Dendritic cell treated with granulocyte-macrophage colony-stimulating factor and Interleukin-4, amounts not matched to agents 40 ng/mL and 50 ng/mL, for 4 days (primary cell): ENCODE measurements around the gene DGKE.

Experiments
- H3K27ac Mint-ChIP-seq: one replicate; pipeline ENCODE4 v1.8.0; 2022; ENCODE audit warnings: mild to moderate bottlenecking, mixed read lengths
- H3K27me3 Mint-ChIP-seq: one replicate; pipeline ENCODE4 v1.8.0; 2022; ENCODE audit warnings: mild to moderate bottlenecking, mixed read lengths
- H3K36me3 Mint-ChIP-seq: one replicate; pipeline ENCODE4 v1.8.0; 2022; ENCODE audit warnings: low read depth, mixed read lengths
- H3K4me1 Mint-ChIP-seq: one replicate; pipeline ENCODE4 v1.8.0; 2022; ENCODE audit warnings: low read depth, mixed read lengths
- H3K4me3 Mint-ChIP-seq: one replicate; pipeline ENCODE4 v1.8.0; 2022; ENCODE audit warnings: mild to moderate bottlenecking, moderate library complexity, mixed read lengths
- H3K9me3 Mint-ChIP-seq: one replicate; pipeline ENCODE4 v1.8.0; 2022; ENCODE audit warnings: mixed read lengths
- intact Hi-C: fragments of 100-400 bp; cut with micrococcal nuclease; formaldehyde crosslinking; loops from one replicate; pipeline ENCODE4 v1.15.0; 2022

Gene DGKE

GRCh38 chr17:56893503-56893902, 59.6 kb downstream of the DGKE start:
- no peaks in the 10 kb centered on the region for H3K27me3 Mint-ChIP-seq
- peaks cover under 1% of the 10 kb centered on the region for H3K9me3 Mint-ChIP-seq
- H3K36me3 Mint-ChIP-seq, result peaks cover 99% of the 10 kb centered on the region
- no peak overlapping the region for H3K27ac Mint-ChIP-seq
- no peak overlapping the region for H3K4me3 Mint-ChIP-seq
- H3K4me1 Mint-ChIP-seq, result peaks cover 16% of the 10 kb centered on the region
- intact Hi-C loops, result loop anchor here (5.0 kb wide), 1 partner anchor 44 kb away; no protein-coding TSS in a partner anchor

- Mint-ChIP-seq H3K4me3 (no peak overlapping the region), H3K36me3 (peaks cover 98% of the 10 kb centered on the region), H3K27ac (no peak overlapping the region), H3K9me3 (no peaks in the 10 kb centered on the region), H3K27me3 (no peaks in the 10 kb centered on the region), H3K4me1 (peaks cover 16% of the 10 kb centered on the region)
- intact Hi-C loops, result loop anchor here (5.0 kb wide), 1 partner anchor 42 kb away; no protein-coding TSS in a partner anchor
Observed at GRCh38 chr17:56894859-56895455, 61.0 kb downstream of the DGKE start.

GRCh38 chr17:56896217-56896967, 62.4 kb downstream of the DGKE start:
- no peaks in the 10 kb centered on the region for H3K9me3 Mint-ChIP-seq
- intact Hi-C loops, result no loop called here
- H3K27ac Mint-ChIP-seq, result no peak overlapping the region
- H3K4me3 Mint-ChIP-seq, result no peak overlapping the region
- H3K27me3 Mint-ChIP-seq, result no peaks in the 10 kb centered on the region
- H3K4me1 Mint-ChIP-seq, result peaks cover 29% of the 10 kb centered on the region
- H3K36me3 Mint-ChIP-seq, result peaks cover 97% of the 10 kb centered on the region

GRCh38 chr17:56896968-56897359, 63.0 kb downstream of the DGKE start:
- H3K27ac Mint-ChIP-seq, result peak overlapping the region; percentile 36

GRCh38 chr17:56897646-56898424, 63.9 kb downstream of the DGKE start:
- peaks cover 25% of the 10 kb centered on the region for H3K4me1 Mint-ChIP-seq
- H3K27me3 Mint-ChIP-seq, result no peaks in the 10 kb centered on the region
- H3K4me3 Mint-ChIP-seq, result no peak overlapping the region
- H3K9me3 Mint-ChIP-seq, result no peaks in the 10 kb centered on the region
- intact Hi-C loops, result no loop called here
- peaks cover 97% of the 10 kb centered on the region for H3K36me3 Mint-ChIP-seq
- H3K27ac Mint-ChIP-seq, result peak overlapping the region; percentile 36

More at GRCh38 chr17:56896968-56897359, 63.0 kb downstream of the DGKE start:
- Mint-ChIP-seq H3K36me3 (peaks cover 97% of the 10 kb centered on the region), H3K4me3 (no peak overlapping the region), H3K9me3 (no peaks in the 10 kb centered on the region), H3K4me1 (peaks cover 33% of the 10 kb centered on the region), H3K27me3 (no peaks in the 10 kb centered on the region)
- intact Hi-C loops, result no loop called here

- intact Hi-C loops, result no loop called here
- H3K36me3 Mint-ChIP-seq, result peaks cover 97% of the 10 kb centered on the region
- peaks cover 1% of the 10 kb centered on the region for H3K9me3 Mint-ChIP-seq
- H3K4me3 Mint-ChIP-seq, result no peak overlapping the region
- no peaks in the 10 kb centered on the region for H3K27me3 Mint-ChIP-seq
- peaks cover 24% of the 10 kb centered on the region for H3K4me1 Mint-ChIP-seq
- H3K27ac Mint-ChIP-seq, result no peak overlapping the region
Observed at GRCh38 chr17:56898874-56899273, 64.9 kb downstream of the DGKE start.

GRCh38 chr17:56899403-56899802, 65.5 kb downstream of the DGKE start:
- Mint-ChIP-seq H3K9me3 (peaks cover 7% of the 10 kb centered on the region), H3K36me3 (peaks cover 97% of the 10 kb centered on the region), H3K4me1 (peaks cover 29% of the 10 kb centered on the region), H3K27me3 (no peaks in the 10 kb centered on the region), H3K27ac (no peak overlapping the region), H3K4me3 (no peak overlapping the region)
- intact Hi-C loops, result no loop called here

- no peak overlapping the region for H3K4me3 Mint-ChIP-seq
- peaks cover 7% of the 10 kb centered on the region for H3K9me3 Mint-ChIP-seq
- H3K27me3 Mint-ChIP-seq, result no peaks in the 10 kb centered on the region
- peaks cover 43% of the 10 kb centered on the region for H3K4me1 Mint-ChIP-seq
- H3K27ac Mint-ChIP-seq, result no peak overlapping the region
- intact Hi-C loops, result no loop called here
- H3K36me3 Mint-ChIP-seq, result peaks cover 95% of the 10 kb centered on the region
Observed at GRCh38 chr17:56902348-56902747, 68.4 kb downstream of the DGKE start.

- no peak overlapping the region for H3K27ac Mint-ChIP-seq
- peaks cover 51% of the 10 kb centered on the region for H3K4me1 Mint-ChIP-seq
- peaks cover 7% of the 10 kb centered on the region for H3K9me3 Mint-ChIP-seq
- no peak overlapping the region for H3K4me3 Mint-ChIP-seq
- H3K36me3 Mint-ChIP-seq, result peaks cover 88% of the 10 kb centered on the region
- intact Hi-C loops, result no loop called here
- no peaks in the 10 kb centered on the region for H3K27me3 Mint-ChIP-seq
Observed at GRCh38 chr17:56903560-56903959, 69.6 kb downstream of the DGKE start.

GRCh38 chr17:56908001-56908542, 74.1 kb downstream of the DGKE start:
- H3K4me1 Mint-ChIP-seq, result peaks cover 68% of the 10 kb centered on the region
- peak overlapping the region; percentile 42 for H3K4me3 Mint-ChIP-seq
- intact Hi-C loops, result loop anchor here (5.0 kb wide), 1 partner anchor 34 kb away; no protein-coding TSS in a partner anchor
- peaks cover 7% of the 10 kb centered on the region for H3K9me3 Mint-ChIP-seq
- peaks cover 68% of the 10 kb centered on the region for H3K36me3 Mint-ChIP-seq
- H3K27ac Mint-ChIP-seq, result peak overlapping the region; percentile 86
- no peaks in the 10 kb centered on the region for H3K27me3 Mint-ChIP-seq

GRCh38 chr17:56909742-56910508, 76.0 kb downstream of the DGKE start:
- H3K4me1 Mint-ChIP-seq, result peaks cover 62% of the 10 kb centered on the region
- H3K9me3 Mint-ChIP-seq, result no peaks in the 10 kb centered on the region
- peak overlapping the region; percentile 86 for H3K27ac Mint-ChIP-seq
- peaks cover 59% of the 10 kb centered on the region for H3K36me3 Mint-ChIP-seq
- H3K27me3 Mint-ChIP-seq, result no peaks in the 10 kb centered on the region
- peak overlapping the region; percentile 58 for H3K4me3 Mint-ChIP-seq
- intact Hi-C loops, result loop anchor here (5.0 kb wide), 2 partner anchors 32 to 78 kb away; partner anchors contain the start of genes C17orf67 and DGKE

GRCh38 chr17:56910509-56911235, 76.7 kb downstream of the DGKE start:
- no peaks in the 10 kb centered on the region for H3K9me3 Mint-ChIP-seq
- peak overlapping the region; percentile 58 for H3K4me3 Mint-ChIP-seq
- peaks cover 55% of the 10 kb centered on the region for H3K36me3 Mint-ChIP-seq
- H3K4me1 Mint-ChIP-seq, result peaks cover 67% of the 10 kb centered on the region
- intact Hi-C loops, result loop anchor here (5.0 kb wide), 1 partner anchor 78 kb away; the partner anchor contains the start of genes C17orf67 and DGKE
- no peaks in the 10 kb centered on the region for H3K27me3 Mint-ChIP-seq
- H3K27ac Mint-ChIP-seq, result peak overlapping the region; percentile 86
